Measurements from ENCODE around the gene SAMM50. TPM values are rescaled to one million over a fixed set of nuclear protein-coding genes. Genes with fewer than 3 reads are reported as not detected.

SAMM50 gene
- total RNA-seq, 1 donor from 2014 or later, result 22.3 TPM

DNA sequence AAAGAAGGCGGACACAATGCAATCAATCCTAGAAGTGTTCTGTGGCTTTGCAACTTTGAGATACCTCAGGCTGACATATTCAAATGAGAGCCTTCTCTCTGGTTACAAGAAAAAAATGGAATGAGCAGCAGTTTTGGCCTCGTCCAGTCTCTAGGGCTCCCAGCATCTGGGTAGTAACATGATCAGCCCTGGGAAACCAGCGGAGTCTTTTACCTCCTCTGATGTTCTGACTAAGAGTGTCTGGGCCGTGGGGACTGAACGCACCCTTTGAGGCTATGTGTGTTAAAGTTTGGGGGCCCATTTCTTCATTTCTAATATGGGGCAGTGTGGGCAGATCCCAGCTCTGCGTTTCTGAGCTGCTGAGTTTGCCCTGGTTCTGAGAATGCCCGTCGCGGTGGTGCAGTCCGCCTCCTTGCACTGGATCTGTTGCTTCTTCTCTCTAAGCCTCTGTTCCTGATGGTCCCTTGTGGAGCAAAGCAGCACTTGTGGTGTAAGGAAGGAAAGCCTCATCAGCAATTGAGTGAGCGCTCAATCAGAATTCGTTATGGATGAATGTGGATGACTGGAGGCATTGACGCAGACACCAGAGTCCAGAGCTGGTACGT lies 77.0 kb downstream of the SAMM50 start:
- no peak overlapping the region for H3K4me3 ChIP-seq
- intact Hi-C loops (cut with DNase I), result no loop called here

GRCh38 chr22:44033287-44033686 lies 78.0 kb downstream of the SAMM50 start:
- H3K4me3 ChIP-seq, result no peak overlapping the region
- H3K36me3 ChIP-seq, result no peaks in the 10 kb centered on the region
- peaks cover 18% of the 10 kb centered on the region for H3K4me1 ChIP-seq
- TF ChIP-seq POLR2A (IDR thresholded peaks at IDR 0.05) (no peak), CTCF (IDR thresholded peaks at IDR 0.05) (no peak), POLR2AphosphoS5 (IDR thresholded peaks at IDR 0.05; ENCODE audit: insufficient read depth in 1 of 2, low read depth in 1 of 2) (no peak)
- intact Hi-C loops (cut with DNase I), result no loop called here
- H3K27ac ChIP-seq, result peak overlapping the region; percentile 55
- H3K9me3 ChIP-seq, result no peaks in the 10 kb centered on the region
- no peaks in the 10 kb centered on the region for H3K27me3 ChIP-seq
- DNase-seq (ENCODE audit: extremely low spot score in 2 of 2), result no peak

More for the DNA sequence above, 77.0 kb downstream of the SAMM50 start:
- no peak for DNase-seq (ENCODE audit: extremely low spot score in 2 of 2)
- peak overlapping the region; percentile 55 for H3K27ac ChIP-seq
- peaks cover 15% of the 10 kb centered on the region for H3K4me1 ChIP-seq
- H3K36me3 ChIP-seq, result no peaks in the 10 kb centered on the region
- H3K27me3 ChIP-seq, result no peaks in the 10 kb centered on the region
- no peaks in the 10 kb centered on the region for H3K9me3 ChIP-seq
- TF ChIP-seq POLR2A (IDR thresholded peaks at IDR 0.05) (no peak), POLR2AphosphoS5 (IDR thresholded peaks at IDR 0.05; ENCODE audit: insufficient read depth in 1 of 2, low read depth in 1 of 2) (no peak), CTCF (IDR thresholded peaks at IDR 0.05) (no peak)

GRCh38 chr22:44033694-44034093 lies 78.5 kb downstream of the SAMM50 start:
- H3K27me3 ChIP-seq, result no peaks in the 10 kb centered on the region
- no peaks in the 10 kb centered on the region for H3K36me3 ChIP-seq
- intact Hi-C loops (cut with DNase I), result no loop called here
- peaks cover 21% of the 10 kb centered on the region for H3K4me1 ChIP-seq
- H3K27ac ChIP-seq, result peak overlapping the region; percentile 55
- no peak for DNase-seq (ENCODE audit: extremely low spot score in 2 of 2)
- TF ChIP-seq POLR2A (IDR thresholded peaks at IDR 0.05) (no peak), CTCF (IDR thresholded peaks at IDR 0.05) (no peak), POLR2AphosphoS5 (IDR thresholded peaks at IDR 0.05; ENCODE audit: insufficient read depth in 1 of 2, low read depth in 1 of 2) (no peak)
- no peaks in the 10 kb centered on the region for H3K9me3 ChIP-seq
- H3K4me3 ChIP-seq, result no peak overlapping the region

GRCh38 chr22:44037519-44038375 lies 82.5 kb downstream of the SAMM50 start:
- TF ChIP-seq CTCF (IDR thresholded peaks at IDR 0.05) (no peak), POLR2AphosphoS5 (IDR thresholded peaks at IDR 0.05; ENCODE audit: insufficient read depth in 1 of 2, low read depth in 1 of 2) (peak; percentile 62 to 73)
- Histone ChIP-seq H3K4me3 (no peak overlapping the region), H3K9me3 (no peaks in the 10 kb centered on the region), H3K36me3 (no peaks in the 10 kb centered on the region), H3K27me3 (no peaks in the 10 kb centered on the region), H3K27ac (peak overlapping the region; percentile 71), H3K4me1 (peaks cover 17% of the 10 kb centered on the region)
- DNase-seq (ENCODE audit: extremely low spot score in 2 of 2), result peak in 1 of 2 donors; percentile 90
- intact Hi-C loops (cut with DNase I), result no loop called here
